ENCODE measurements around the gene TLE1.

GRCh38 chr9:81535542-81536241 is 153.7 kb downstream of the TLE1 start:
- TF ChIP-seq POLR2A (IDR thresholded peaks at IDR 0.05) (no peak), CTCF (IDR thresholded peaks at IDR 0.05) (no peak), POLR2AphosphoS5 (IDR thresholded peaks at IDR 0.05) (peak in 2 of 3 donors; percentile 32 to 74), EP300 (IDR thresholded peaks at IDR 0.05) (no peak)

Data from stomach (tissue), 4 donors.